ENCODE measurements around the gene CCDC89. TPM values are rescaled to one million over a fixed set of nuclear protein-coding genes. Genes with fewer than 3 reads are reported as not detected.

Gene CCDC89
- total and polyA plus RNA-seq, 12 donors, result 0.22 to 0.83 (median 0.52) TPM

- Histone ChIP-seq H3K27ac (peak overlapping the region in 9 of 10 donors; percentile 11 to 84 (median 45)), H3K36me3 (no peaks in the 10 kb centered on the region), H3K27me3 (no peaks in the 10 kb centered on the region), H3K4me1 (peaks cover 0 to 30% (median 16%) of the 10 kb centered on the region in 9 donors), H3K4me3 (no peak overlapping the region), H3K9me3 (no peaks in the 10 kb centered on the region)
- TF ChIP-seq, protein P1, sequence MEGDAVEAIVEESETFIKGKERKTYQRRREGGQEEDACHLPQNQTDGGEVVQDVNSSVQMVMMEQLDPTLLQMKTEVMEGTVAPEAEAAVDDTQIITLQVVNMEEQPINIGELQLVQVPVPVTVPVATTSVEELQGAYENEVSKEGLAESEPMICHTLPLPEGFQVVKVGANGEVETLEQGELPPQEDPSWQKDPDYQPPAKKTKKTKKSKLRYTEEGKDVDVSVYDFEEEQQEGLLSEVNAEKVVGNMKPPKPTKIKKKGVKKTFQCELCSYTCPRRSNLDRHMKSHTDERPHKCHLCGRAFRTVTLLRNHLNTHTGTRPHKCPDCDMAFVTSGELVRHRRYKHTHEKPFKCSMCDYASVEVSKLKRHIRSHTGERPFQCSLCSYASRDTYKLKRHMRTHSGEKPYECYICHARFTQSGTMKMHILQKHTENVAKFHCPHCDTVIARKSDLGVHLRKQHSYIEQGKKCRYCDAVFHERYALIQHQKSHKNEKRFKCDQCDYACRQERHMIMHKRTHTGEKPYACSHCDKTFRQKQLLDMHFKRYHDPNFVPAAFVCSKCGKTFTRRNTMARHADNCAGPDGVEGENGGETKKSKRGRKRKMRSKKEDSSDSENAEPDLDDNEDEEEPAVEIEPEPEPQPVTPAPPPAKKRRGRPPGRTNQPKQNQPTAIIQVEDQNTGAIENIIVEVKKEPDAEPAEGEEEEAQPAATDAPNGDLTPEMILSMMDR (IDR thresholded peaks at IDR 0.05), result no peak
- intact Hi-C loops (cut with DNase I), result no loop called here
- 60 to 77% methylated on average over 6 of the region's 6 CpGs for WGBS, 2 donors
- no peak for DNase-seq
- ATAC-seq, result peak in 6 of 8 donors; percentile 64 to 80 (median 67)
These were observed 38.9 kb upstream of the CCDC89 start for GRCh38 chr11:85724748-85725465.

DNA sequence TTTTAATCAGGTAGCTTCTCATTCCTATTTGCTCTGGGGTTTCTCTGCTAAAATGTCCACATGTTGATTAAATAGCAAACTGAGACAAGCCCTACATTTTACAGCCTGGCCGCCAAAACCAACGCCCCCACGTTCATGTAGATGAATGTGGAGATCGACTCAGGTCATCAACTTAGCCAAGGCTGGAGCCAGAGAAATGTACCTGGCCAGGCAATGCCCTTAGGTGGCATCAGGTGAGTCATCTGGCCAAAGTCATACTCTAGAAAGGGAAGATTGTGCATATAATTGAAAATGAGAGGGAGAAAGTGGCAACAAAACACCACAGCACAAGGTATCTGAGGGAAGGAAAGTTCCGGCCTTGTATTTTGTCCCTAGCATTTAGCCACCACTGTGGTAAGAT lies 37.1 kb upstream of the CCDC89 start:
- DNase-seq (no peak), ATAC-seq (no peak)
- no peaks in the 10 kb centered on the region for H3K36me3 ChIP-seq
- H3K27me3 ChIP-seq, result no peaks in the 10 kb centered on the region
- H3K9me3 ChIP-seq, result no peaks in the 10 kb centered on the region
- H3K27ac ChIP-seq, result no peak overlapping the region
- WGBS, 2 donors, result 91 to 94% methylated on average over 5 of the region's 5 CpGs
- H3K4me1 ChIP-seq, result peaks cover 0 to 47% (median 23%) of the 10 kb centered on the region in 9 donors
- TF ChIP-seq, protein P1 (IDR thresholded peaks at IDR 0.05), result no peak
- intact Hi-C loops (cut with DNase I), result no loop called here
- H3K4me3 ChIP-seq, result no peak overlapping the region

DNA sequence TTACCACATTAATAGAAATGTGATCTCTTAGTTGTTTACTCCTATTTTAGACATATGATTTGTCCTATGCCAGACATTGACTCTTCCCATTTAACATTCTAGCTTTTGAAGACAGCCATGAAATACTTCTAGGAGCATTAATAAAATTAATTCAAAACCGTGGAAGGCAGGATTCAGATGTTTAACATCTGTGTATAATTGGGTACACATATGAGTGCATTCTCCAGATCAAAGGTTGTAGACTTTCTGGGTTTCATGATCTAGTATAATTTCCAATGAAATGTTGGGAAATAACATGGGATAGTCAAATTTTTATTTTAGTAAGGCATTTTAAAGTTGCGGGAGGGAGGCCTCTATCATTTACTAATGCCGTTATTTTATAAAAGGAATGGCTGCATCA lies 35.2 kb upstream of the CCDC89 start:
- H3K36me3 ChIP-seq, result no peaks in the 10 kb centered on the region
- no peak for DNase-seq
- TF ChIP-seq, protein P1 (IDR thresholded peaks at IDR 0.05), result no peak
- H3K4me3 ChIP-seq, result no peak overlapping the region
- peaks cover 0 to 44% (median 23%) of the 10 kb centered on the region in 9 donors for H3K4me1 ChIP-seq
- no peaks in the 10 kb centered on the region for H3K27me3 ChIP-seq
- no peaks in the 10 kb centered on the region for H3K9me3 ChIP-seq
- ATAC-seq, result no peak
- intact Hi-C loops (cut with DNase I), result no loop called here
- WGBS, 2 donors, result 96 to 97% methylated on average over 3 of the region's 3 CpGs
- H3K27ac ChIP-seq, result no peak overlapping the region

DNA sequence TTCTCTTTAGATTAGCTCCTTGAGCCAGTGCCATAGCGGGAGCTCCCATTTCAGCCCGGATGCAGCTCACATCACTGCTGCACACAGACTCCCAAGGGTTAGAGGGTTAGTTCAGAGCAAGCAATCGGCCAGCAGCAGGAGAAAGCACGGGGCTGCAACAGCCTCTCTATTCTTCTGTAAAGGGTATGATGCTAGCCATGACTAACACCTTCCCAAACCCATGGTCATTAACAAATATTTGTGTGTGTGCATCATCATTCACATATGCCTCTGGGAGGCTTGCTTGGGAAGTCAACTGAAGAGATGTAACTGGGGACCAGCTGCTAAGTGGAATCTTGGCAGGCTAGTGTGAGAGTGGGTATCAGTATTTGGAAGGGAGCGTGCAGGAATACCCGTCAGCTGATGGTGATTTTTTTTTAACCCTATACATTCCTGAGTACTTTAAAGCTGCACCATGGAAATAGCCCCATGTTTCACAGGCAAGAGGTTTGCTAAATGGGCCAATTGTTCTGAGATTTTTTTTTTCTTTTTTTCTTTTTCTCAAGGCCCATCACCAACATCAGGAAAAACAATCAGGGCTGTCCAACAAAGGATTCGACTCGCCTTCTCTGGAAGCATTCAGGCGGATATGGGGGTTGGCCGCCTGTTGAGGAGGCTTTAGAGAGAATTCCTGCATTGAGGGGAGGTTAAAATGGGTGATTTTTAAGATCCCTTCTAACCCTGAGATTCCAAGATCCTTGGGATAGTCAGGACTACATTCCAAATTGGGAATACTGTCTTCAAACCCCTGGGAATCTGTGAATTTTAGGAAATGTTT lies 33.2 kb upstream of the CCDC89 start:
- Histone ChIP-seq H3K36me3 (peaks cover 0 to under 1% (median 0%) of the 10 kb centered on the region in 9 donors), H3K27me3 (no peaks in the 10 kb centered on the region), H3K4me1 (peaks cover 0 to 24% (median 10%) of the 10 kb centered on the region in 9 donors), H3K27ac (peak overlapping the region in 9 of 10 donors; percentile 41 to 85 (median 73)), H3K9me3 (no peaks in the 10 kb centered on the region), H3K4me3 (peak overlapping the region in 7 of 10 donors; percentile 5 to 44 (median 36))
- TF ChIP-seq, protein P1 (IDR thresholded peaks at IDR 0.05), result no peak
- peak; percentile 84 to 98 (median 92) for ATAC-seq
- WGBS, 2 donors, result 26 to 33% methylated on average over 10 of the region's 10 CpGs
- peak; percentile 20 to 46 for DNase-seq
- intact Hi-C loops (cut with DNase I), result loop anchor here in 1 of 10 donors (5.0 kb wide), 1 partner anchor 52 kb away; the partner anchor contains the start of gene CREBZF
